Keratinocyte (primary cell): ENCODE data around the gene TOM1L1. TPM values are rescaled to one million over a fixed set of nuclear protein-coding genes. Genes with fewer than 3 reads are reported as not detected.

Experiments
- DNase-seq: peaks from one replicate; pipeline ENCODE4 v3.0.0-alpha.2; 2011; ENCODE audit warnings: low read depth, missing footprints, low spot score
- FAIRE-seq: peaks from 2 replicates; lab custom pipeline; 2011; peaks lifted over from hg19 to GRCh38; lab: Jason Lieb, UNC
- H2AFZ ChIP-seq: 2 replicates; pipeline ENCODE4 v1.6.0; 2012; ENCODE audit warnings: low read length, control low read depth, inconsistent platforms; ENCODE audit not compliant: control insufficient read depth
- H3K27ac ChIP-seq: 2 replicates; pipeline ENCODE4 v1.5.1; 2011; ENCODE audit warnings: low read length; ENCODE audit not compliant: control insufficient read depth, insufficient read depth
- H3K27me3 ChIP-seq: 3 replicates; pipeline ENCODE4 v1.6.0; 2011; ENCODE audit warnings: low read length; ENCODE audit not compliant: control insufficient read depth, insufficient read depth; ENCODE audit errors: extremely low read depth
- H3K36me3 ChIP-seq, 2 experiments: 2 replicates in 1 of 2; 3 replicates in 1 of 2; pipeline ENCODE4 v1.5.1; 2011; ENCODE audit warnings: low read length in 2 of 2, mild to moderate bottlenecking in 1 of 2; ENCODE audit not compliant: control insufficient read depth in 2 of 2, insufficient read depth in 2 of 2; ENCODE audit errors: extremely low read depth in 1 of 2
- H3K4me1 ChIP-seq: 3 replicates; pipeline ENCODE4 v1.5.1; 2011; ENCODE audit warnings: low read length; ENCODE audit not compliant: control insufficient read depth, insufficient read depth; ENCODE audit errors: extremely low read depth
- H3K4me2 ChIP-seq: 3 replicates; pipeline ENCODE4 v1.6.0; 2011; ENCODE audit warnings: low read depth, low read length; ENCODE audit not compliant: control insufficient read depth, insufficient read depth; ENCODE audit errors: extremely low read depth
- H3K4me3 ChIP-seq, 3 experiments: fragments of 200-600 bp in 1 of 3; sonication (generic) in 1 of 3; 2 replicates in 2 of 3; 3 replicates in 1 of 3; pipeline ENCODE4 v1.5.1; 2011 to 2016; ENCODE audit warnings: low read length in 3 of 3, mild to moderate bottlenecking in 3 of 3, control low read depth in 2 of 3, inconsistent platforms in 1 of 3, low read depth in 1 of 3, mixed read lengths in 1 of 3, mixed run types in 1 of 3, moderate library complexity in 1 of 3; ENCODE audit not compliant: control insufficient read depth in 2 of 3, insufficient read depth in 2 of 3; ENCODE audit errors: extremely low read depth in 1 of 3
- H3K79me2 ChIP-seq: 2 replicates; pipeline ENCODE4 v1.6.0; 2012; ENCODE audit warnings: low read length; ENCODE audit not compliant: control insufficient read depth, insufficient read depth
- H3K9ac ChIP-seq: 3 replicates; pipeline ENCODE4 v1.6.0; 2011; ENCODE audit warnings: low read length; ENCODE audit not compliant: control insufficient read depth, insufficient read depth; ENCODE audit errors: extremely low read depth
- H3K9me1 ChIP-seq: 3 replicates; pipeline ENCODE4 v1.6.0; 2011; ENCODE audit warnings: low read length; ENCODE audit not compliant: control insufficient read depth, insufficient read depth; ENCODE audit errors: extremely low read depth
- H3K9me3 ChIP-seq: 2 replicates; pipeline ENCODE4 v1.5.1; 2012; ENCODE audit warnings: low read depth, low read length; ENCODE audit not compliant: control insufficient read depth
- H4K20me1 ChIP-seq: 3 replicates; pipeline ENCODE4 v1.6.0; 2011; ENCODE audit warnings: low read length; ENCODE audit not compliant: control insufficient read depth, insufficient read depth; ENCODE audit errors: extremely low read depth
- EZH2 ChIP-seq: IDR thresholded peaks from one replicate; pipeline ENCODE4 v1.6.1; 2012; ENCODE audit warnings: inconsistent platforms, mild to moderate bottlenecking, low read length, moderate library complexity
- dilution Hi-C: fragments of 300-500 bp; cut with MboI; formaldehyde crosslinking; loops from one replicate; pipeline ENCODE4 v1.7.0; 2020; ENCODE audit warnings: low sequenced_read_pairs; ENCODE audit not compliant: extremely low pct_ligation_motif_present
- polyA plus RNA-seq, 5 experiments: library from polyadenylated mRNA; depleted of rRNA in 3 of 5; stranded (reverse) in 3 of 5; stranded (forward) in 1 of 5; unstranded in 1 of 5; fragments of >200 nt; gene quantifications; 1 replicate in 1 of 5; 2 replicates in 3 of 5; 3 replicates in 1 of 5; pipeline versions ENCODE4 v1.2.1 to v1.2.3, GENCODE V29; 2011 to 2012; ENCODE audit warnings: missing spikeins in 2 of 5, low read depth in 1 of 5, low replicate concordance in 1 of 5
- TF ChIP-seq, protein P1 (sequence below), 3 experiments: IDR thresholded peaks in 1 of 3; conservative IDR thresholded peaks in 1 of 3; optimal IDR thresholded peaks in 1 of 3; 2 replicates in 2 of 3; 3 replicates in 1 of 3; pipeline versions ENCODE3 to v1.5.1; 2011; ENCODE audit warnings: low read length in 3 of 3, mild to moderate bottlenecking in 3 of 3, moderate library complexity in 2 of 3, control low read depth in 1 of 3, inconsistent platforms in 1 of 3; ENCODE audit not compliant: insufficient read depth in 2 of 3; ENCODE audit errors: extremely low read depth in 1 of 3

TOM1L1 gene
- polyA plus RNA-seq, 1 donor (not counting 4 experiments of a cell fraction or from before 2014, with no cell fraction given), result 90.1 TPM

DNA sequence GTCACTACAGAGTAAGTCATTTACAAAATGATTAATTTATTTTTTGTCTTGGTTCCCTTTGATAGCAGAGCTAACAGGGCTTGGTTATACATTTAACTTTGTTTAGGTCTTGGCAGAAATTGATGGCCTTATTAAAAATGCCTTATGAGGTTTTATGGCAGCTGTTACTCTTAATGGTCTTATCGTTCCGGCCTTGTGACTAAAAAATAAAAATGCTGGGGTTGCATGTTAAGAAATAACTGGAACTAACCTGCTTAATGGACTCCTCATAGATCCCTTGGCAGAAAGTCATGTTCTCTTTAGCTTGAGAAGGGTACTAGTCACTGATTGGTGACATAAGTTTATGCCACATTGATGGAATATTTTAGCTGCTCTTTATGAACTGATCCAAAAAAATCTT, 49.5 kb downstream of the TOM1L1 start:
- dilution Hi-C loops, result no loop called here
- Histone ChIP-seq H3K36me3 (peaks cover 23 to 24% of the 10 kb centered on the region in 2 experiments), H3K4me2 (no peak overlapping the region), H4K20me1 (no peaks in the 10 kb centered on the region), H3K79me2 (no peaks in the 10 kb centered on the region), H3K27ac (no peak overlapping the region), H2AFZ (no peak overlapping the region), H3K9me1 (no peaks in the 10 kb centered on the region), H3K4me1 (peaks cover 9% of the 10 kb centered on the region), H3K4me3 (no peak overlapping the region), H3K9ac (no peak overlapping the region), H3K9me3 (no peaks in the 10 kb centered on the region), H3K27me3 (no peaks in the 10 kb centered on the region)
- TF ChIP-seq, protein P1, sequence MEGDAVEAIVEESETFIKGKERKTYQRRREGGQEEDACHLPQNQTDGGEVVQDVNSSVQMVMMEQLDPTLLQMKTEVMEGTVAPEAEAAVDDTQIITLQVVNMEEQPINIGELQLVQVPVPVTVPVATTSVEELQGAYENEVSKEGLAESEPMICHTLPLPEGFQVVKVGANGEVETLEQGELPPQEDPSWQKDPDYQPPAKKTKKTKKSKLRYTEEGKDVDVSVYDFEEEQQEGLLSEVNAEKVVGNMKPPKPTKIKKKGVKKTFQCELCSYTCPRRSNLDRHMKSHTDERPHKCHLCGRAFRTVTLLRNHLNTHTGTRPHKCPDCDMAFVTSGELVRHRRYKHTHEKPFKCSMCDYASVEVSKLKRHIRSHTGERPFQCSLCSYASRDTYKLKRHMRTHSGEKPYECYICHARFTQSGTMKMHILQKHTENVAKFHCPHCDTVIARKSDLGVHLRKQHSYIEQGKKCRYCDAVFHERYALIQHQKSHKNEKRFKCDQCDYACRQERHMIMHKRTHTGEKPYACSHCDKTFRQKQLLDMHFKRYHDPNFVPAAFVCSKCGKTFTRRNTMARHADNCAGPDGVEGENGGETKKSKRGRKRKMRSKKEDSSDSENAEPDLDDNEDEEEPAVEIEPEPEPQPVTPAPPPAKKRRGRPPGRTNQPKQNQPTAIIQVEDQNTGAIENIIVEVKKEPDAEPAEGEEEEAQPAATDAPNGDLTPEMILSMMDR (optimal IDR thresholded peaks at IDR 0.05 in 1 of 3, IDR thresholded peaks at IDR 0.05 in 1 of 3, conservative IDR thresholded peaks at IDR 0.05 in 1 of 3; ENCODE audit: extremely low read depth in 1 of 3, insufficient read depth in 2 of 3, low read length in 3 of 3), result no peak
- TF ChIP-seq EZH2, result no peak
- DNase-seq (no peak), FAIRE-seq (no peak)

DNA sequence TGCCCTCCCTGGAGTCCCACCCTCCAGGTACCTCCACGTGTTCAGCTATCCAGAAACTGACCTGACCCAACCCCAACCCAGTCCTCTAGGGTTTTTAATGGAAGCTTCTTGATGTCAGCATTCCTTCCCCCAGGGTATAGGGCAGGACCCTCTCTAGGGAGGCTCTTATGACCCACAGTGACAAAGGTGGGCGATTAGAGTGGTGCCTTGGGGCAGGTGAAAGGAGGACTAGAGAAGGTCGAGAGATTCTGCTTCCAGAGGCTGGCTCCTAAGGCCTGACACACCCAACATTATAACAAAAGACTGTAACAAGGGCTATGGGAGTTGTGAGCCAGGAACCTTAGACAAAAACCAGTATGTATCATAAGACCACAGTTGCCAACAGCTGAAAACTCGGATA, 50.6 kb downstream of the TOM1L1 start:
- dilution Hi-C loops, result no loop called here
- no peaks in the 10 kb centered on the region for H3K9me3 ChIP-seq
- H3K27me3 ChIP-seq, result no peaks in the 10 kb centered on the region
- no peak overlapping the region for H3K4me3 ChIP-seq
- H3K9me1 ChIP-seq, result no peaks in the 10 kb centered on the region
- H3K4me2 ChIP-seq, result no peak overlapping the region
- H3K4me1 ChIP-seq, result peaks cover 9% of the 10 kb centered on the region
- H3K79me2 ChIP-seq, result no peaks in the 10 kb centered on the region
- H2AFZ ChIP-seq, result no peak overlapping the region
- peaks cover 30 to 31% of the 10 kb centered on the region in 2 experiments for H3K36me3 ChIP-seq
- no peak overlapping the region for H3K27ac ChIP-seq
- FAIRE-seq (no peak), DNase-seq (no peak)
- no peaks in the 10 kb centered on the region for H4K20me1 ChIP-seq
- no peak overlapping the region for H3K9ac ChIP-seq
- no peak for TF ChIP-seq EZH2
- TF ChIP-seq, protein P1 (optimal IDR thresholded peaks at IDR 0.05 in 1 of 3, IDR thresholded peaks at IDR 0.05 in 1 of 3, conservative IDR thresholded peaks at IDR 0.05 in 1 of 3; ENCODE audit: extremely low read depth in 1 of 3, insufficient read depth in 2 of 3, low read length in 3 of 3), result no peak
